HG03571 (cell line): ENCODE results near the gene SLC25A38.

ENCODE experiments used
- ATAC-seq: cut with Tn5 transposase; IDR thresholded peaks from one replicate; pipeline ENCODE4 v1.9.1; 2021; ENCODE audit not compliant: unreplicated experiment

Gene SLC25A38

DNA sequence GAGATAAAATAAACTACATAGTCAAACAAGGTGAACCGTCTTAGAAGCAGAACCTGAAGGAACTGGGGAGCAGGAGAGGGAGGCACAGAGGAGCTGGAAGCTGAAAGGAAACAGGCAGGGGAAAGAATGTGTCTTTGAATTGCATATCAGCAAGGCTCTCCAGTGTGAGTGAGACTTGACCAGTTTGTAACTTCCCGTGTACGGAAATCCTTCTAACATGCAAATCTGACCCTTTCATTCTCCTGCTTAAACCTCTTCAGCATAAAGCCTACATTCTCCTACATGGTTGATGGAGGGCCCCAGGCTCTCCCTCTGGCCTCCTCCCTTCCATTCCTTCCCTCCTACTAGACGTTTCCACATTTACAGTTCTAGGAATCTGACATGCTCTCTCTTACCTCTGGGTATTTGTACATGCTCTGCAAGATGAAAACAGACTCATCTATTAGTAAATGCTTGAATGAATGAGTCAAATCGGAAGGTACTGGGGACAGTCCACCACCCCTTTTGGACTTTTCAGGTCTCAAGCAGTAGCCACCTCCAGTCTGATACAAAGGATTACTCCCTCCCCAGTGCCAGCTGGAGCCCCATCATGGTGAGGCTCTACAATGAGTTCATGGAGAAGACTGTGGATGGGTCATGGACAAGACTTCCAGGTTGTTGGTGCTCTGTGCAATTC is 6.1 kb upstream of the SLC25A38 start:
- no peak for ATAC-seq

DNA sequence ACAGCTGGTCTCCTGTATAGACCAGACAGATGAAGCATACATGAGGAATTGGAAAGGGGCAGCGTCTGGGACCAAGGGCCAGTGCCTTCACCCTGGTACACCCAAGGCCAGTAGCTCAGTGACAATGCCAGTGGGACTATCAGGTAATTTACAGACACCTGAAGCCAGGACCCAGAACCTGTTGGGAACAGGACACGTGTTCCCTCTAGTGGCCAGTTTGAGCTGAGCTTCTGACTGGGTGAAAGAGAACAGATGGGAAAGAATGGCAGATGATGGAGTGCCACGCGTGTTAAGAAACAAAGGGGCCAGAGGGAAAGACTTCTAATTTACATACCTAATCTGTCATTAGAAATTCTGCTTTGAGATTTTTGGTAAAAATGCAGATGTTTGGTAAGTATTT is 5.1 kb upstream of the SLC25A38 start:
- peak; percentile 64 for ATAC-seq

DNA sequence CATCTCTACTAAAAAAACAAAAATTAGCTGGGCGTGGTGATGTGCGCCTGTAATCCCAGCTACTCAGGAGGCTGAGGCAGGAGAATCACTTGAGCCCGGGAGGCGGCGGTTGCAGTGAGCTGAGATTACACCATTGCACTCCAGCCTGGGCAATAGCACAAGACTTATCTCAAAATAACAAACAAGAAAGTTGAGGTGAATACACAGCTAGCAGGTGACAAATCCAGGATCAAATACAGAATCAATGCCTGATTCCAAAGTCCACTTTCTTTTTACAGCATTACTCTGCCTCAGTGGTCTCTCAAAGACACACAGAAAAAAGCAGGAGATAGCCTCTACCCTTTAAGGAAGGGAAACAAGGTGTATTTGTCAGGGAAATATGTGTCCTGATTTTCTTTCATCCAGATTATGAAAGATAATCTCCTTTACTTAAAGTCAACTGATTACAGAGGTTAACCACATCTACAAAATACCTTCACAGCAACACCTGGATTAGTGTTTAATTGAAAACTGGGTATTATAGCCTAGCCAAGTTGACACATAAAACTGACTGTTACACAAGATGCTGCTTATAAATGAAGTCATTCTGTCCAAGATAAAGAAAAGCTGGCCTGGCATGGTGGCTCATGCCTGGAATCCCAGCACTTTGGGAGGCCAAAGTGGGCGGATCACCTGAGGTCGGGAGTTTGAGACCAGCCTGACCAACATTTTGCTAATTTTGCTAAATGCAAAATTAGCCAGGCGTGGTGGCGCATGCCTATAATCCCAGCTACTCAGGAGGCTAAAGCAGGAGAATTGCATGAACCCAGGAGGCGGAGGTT is 4.0 kb upstream of the SLC25A38 start:
- ATAC-seq, result no peak

DNA sequence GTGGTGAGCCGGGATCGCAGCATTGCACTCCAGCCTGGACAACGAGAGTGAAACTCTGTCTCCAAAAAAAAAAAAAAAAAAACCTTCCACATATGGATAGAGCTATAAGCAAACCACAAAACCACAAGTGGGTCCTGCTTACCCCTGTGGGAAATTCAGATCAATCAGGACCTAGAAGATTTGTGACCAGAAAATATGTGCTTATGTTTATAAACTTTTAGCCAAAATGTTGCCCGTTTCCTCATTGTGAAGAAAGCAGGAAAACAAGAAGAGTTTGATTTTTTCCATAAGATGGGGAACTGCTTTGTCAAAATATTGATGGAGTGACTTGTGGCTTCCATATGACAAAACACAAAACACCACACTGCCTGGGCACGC is 3.4 kb upstream of the SLC25A38 start:
- ATAC-seq, result no peak

DNA sequence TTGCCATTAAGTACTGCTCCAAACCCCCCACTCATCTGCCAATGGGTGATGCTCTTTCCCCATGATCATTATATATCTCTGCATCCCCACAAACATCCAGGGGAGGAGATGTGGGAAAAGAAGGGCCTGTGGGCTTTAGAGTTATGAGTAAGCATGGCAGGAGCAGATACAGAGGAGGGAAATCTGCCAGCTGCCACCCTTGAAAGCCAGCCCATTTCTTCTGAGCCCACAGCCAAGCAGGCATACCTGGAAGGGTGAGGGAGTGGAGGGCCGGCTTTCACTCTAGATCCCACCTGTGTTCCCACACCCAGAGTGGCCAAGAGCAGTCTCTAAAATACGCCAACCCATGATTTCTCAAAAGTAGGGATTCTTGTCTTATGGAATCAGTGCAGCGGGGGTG is 1.7 kb upstream of the SLC25A38 start:
- ATAC-seq, result no peak

DNA sequence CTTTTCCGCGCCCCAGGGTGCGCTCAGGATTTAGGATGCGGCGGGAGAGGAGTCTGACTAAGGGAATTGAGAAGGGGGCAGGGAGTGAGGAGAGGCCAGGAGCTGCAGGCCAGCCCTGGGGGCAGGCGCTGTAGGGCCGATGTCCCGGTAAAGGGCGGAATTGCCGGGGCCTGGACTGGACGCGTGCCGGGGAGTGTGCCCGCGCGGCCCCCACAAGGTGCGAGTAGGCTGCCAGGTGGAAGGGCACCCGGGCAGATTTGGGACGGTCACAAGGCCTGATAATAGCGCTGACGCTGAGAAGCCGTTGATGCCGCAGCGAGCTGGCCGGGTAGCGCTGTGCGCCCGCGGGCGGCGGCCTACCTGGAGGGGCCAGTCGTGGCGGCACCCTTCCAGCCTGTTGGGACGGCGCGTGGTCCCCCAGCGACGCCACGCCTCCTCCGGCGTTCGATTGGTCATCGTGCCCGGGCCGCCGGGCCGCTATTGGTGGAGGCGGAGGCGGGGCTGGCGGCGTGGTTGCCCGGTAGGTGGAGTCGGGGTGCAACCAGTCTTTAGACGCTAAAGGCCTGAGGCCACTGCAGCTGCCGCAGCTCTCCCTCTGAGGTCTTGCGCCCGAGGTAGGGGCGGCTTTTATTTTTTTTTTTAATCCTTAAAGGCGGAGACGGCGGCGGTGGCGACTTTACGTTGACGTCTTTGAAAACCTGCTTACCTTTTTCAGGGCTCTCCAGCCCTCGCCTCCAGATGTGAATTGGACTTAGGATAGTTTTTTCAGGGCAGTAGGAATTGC is 903 bp downstream of the SLC25A38 start:
- ATAC-seq, result peak; percentile 68

DNA sequence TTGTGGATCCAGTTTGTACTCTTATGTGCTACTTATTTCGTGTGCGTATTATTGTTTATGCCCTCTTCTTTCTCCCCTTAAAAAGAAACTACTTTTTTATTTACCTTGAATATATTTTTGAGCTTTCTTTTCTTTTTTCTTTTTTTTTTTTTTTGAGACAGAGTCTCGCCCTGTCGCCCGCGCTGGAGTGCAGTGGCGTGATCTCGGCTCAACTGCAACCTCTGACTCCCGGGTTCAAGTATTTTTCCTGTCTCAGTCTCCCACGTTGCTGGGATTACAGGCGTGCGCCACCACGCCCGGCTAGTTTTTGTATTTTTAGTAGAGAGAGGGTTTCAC is 1.5 kb downstream of the SLC25A38 start:
- ATAC-seq, result no peak

DNA sequence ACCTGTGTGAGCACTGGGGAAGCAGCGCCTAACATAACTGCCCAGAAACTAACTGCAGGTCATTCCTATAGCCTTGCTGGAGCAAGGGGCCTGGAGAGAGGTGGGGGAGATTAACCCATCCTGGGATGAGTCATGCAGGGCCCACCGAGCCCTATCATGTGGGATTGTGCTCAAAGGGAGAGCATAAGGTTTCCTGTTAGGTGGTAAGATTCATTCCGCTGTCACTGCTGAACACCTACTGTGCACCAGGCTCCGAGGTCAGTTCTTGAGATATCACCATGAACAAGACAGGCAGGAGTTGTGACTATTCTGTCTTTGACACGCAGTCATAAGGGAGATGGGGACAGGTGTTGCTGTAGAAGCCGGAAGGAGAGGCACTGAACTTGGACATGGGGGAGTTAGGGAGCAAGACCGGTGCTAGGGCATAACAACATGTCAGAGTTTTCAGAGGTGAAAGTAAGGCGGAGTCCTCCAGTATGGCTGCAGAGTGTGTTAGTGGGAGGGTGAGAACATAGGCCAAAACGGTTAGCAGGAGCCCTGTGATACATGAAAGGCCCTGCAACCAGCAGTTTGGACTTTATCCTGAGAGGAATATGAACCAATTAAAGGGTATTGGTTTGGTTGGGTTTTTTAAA is 2.4 kb downstream of the SLC25A38 start:
- ATAC-seq, result no peak

DNA sequence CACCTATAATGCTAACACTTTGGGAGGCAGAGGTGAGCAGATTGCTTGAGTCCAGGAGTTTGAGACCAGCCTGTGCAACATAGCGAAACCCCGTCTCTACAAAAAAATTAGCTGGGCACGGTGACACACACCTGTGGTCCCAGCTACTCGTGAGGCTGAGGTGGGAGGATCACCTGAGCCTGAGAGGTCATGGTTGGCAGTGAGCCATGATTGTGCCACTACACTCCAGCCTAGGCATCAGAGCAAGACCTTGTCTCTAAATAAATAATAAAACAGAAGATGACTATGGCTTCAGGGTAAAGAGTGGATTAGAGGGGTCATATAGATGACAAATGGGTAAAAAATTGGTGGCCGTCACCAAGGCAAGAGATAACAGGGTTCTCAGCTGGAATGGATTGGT is 3.1 kb downstream of the SLC25A38 start:
- no peak for ATAC-seq

DNA sequence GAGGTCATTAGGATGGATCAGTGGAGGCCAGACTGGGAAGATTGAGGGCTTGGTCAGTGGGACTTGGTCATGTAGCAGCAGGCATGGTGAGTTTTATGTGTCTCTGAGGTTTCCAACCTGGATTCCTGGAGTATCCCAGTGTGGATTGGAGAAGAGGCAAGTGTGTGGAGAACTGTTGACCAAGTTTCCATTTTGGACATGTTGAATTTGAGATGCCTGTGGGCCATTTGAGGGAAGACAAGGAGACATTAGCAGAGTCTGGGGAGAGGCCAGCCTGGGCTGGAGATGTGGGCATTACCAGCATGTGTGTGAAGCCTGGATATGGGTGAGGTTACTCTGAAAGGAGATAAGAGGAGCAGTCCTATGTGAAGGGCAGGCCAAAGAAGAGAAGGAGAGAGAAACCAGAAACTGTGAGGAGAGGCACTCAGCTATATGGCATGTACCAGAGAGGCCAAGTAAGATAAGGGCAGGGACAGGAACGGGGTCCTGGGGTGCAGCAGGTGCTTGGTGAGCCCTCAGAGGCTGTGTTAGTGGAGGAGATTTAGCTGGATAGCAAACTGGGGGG is 4.3 kb downstream of the SLC25A38 start:
- ATAC-seq, result no peak

DNA sequence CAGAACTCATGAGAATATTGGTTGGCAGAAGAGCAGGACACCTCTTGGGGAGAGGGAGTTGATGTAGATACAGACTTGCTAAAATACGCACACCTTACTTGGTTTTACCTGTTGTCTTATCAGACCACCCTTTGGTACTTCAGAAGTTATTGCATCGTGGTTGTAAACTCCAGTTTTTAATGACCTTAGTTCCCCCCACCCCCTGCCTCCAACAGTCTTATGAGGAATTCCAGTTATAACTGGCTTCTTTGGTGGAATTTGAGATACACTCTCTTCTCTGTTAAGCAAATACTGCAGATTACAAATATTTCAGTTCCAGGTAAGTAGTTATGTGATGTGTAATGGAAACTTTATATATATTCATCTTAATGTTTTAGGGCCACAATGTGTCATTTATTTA is 5.0 kb downstream of the SLC25A38 start:
- ATAC-seq, result no peak

DNA sequence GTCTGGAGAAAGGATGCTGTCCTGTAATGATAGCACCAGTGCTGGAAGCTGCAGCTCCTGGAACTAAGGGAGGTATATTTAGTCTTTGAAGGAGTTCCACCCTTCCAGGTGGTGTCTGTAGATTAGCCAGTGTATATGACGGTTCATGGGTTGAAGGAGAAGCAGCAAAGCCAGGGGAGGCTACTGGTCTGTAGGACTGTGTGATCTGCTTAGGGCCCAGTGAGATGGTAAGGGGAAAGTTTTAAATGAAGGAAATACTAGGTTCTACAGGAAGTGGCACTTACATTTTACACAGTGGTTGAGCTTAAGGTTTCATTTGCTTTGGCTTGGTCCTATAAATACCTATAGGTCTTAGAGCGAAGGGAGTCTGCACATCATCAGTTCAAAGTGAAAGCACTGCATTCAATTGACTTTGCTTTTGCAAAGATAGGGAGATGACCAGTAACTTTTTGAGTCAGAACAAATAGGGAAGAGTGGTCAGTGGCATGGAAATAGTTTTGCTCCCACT is 5.6 kb downstream of the SLC25A38 start:
- peak; percentile 74 for ATAC-seq

DNA sequence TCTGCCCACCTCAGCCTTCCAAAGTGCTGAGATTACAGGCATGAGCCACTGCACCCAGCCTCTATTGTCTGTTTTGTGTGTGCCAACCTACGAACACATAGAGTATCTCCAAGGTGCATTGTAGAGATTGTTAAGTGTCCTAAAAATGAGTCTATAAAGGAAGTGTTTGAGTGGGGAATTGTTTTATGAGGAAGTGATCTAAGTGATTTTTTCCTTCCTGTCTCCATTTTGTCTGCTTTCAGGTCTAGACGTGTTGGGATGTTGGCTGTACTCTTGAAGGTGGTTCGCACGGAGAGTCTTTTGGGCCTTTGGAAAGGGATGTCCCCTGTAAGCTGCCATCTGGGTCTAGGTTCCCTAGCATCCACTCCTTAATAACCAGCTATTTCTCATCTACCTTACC is 7.0 kb downstream of the SLC25A38 start:
- ATAC-seq, result no peak

DNA sequence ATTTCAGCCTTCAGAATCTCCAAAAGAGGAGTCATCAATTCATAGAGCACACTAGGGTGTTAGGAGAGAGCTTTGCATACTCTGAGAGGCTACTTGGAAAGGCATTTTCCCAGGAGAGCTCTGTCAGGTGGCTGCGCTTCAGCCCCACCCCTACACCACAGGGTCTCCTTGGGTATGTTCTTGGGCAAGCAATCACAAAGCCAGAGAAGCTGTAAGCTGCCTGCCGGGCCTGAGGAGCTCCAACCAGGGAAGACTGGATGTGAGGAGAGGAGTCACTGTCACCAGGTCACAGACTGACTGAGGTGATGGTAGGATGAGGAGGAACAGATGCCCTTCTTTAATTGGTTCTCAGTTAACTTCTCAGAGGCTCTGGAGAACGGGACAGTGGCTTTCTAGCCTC is 13.5 kb downstream of the SLC25A38 start:
- no peak for ATAC-seq

DNA sequence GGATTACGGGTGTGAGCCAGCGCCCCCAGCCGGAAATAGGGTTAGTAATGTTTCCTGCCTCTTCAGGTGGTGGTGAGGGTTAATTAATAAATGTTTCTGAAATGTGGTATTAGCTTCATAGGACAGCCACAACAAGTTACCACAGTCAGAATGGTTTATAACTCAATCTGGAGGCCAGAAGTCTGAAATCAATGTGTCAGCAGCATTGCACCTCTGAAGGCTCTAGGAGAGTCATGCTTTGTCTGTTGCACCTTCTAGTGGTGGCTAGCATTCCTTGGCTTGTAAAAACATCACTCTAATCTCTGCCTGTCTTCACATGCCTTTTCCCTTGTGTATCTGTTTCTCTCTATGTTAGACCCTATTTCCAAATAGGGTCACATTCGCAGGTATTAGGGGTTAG is 15.5 kb downstream of the SLC25A38 start:
- no peak for ATAC-seq

DNA sequence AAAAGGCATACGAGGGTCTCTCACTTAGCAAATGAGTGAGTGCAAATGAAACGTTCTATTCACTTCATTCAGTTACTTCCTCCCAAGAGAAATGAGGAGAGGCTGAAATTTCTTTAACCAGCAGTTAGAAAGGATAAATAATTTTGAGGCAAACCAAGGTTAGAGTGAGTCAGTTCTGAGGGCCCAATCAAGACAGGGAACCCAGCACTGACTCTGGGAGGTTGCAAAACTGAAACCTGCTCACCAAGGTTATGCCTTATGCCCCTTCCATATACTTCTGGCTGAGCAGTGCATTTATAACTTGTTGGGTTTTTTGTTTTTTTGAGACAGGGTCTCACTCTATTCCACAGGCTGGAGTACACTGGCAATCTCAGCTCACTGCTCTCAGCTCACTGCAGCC is 18.8 kb downstream of the SLC25A38 start:
- ATAC-seq, result no peak

DNA sequence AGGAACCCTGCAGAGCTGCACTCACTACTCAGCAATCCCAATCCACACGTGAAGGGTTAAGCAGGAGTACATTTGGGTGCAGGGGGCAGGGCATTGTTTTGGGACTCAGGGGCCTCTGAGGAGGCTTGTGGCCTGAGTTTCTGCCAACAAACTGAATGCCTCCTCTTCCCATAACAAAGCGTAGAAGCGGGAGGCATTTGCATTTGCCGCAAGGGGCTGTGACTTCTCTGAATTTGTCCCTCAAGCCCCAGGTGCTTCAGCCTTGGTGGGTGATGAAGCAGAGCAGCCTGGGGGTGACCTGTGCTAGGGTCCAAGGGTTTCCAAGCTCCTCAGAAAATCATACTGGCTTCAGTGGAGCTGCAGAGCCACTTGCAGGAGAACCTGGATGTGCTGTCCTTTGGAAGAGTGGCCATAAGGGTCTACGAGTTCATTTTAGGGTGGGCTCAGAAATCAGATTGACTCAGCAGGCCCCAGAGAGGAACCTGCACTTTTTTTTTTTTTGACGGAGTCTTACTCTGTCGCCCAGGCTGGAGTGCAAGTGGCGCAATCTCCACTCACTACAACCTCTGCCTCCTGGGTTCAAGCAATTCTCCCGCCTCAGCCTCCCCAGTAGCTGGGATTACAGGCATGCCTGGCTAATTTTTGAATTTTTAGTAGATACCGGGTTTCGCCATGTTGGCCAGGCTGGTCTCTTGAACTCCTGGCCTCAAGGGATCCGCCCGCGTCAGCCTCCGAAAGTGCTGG is 21.9 kb downstream of the SLC25A38 start:
- ATAC-seq, result no peak

DNA sequence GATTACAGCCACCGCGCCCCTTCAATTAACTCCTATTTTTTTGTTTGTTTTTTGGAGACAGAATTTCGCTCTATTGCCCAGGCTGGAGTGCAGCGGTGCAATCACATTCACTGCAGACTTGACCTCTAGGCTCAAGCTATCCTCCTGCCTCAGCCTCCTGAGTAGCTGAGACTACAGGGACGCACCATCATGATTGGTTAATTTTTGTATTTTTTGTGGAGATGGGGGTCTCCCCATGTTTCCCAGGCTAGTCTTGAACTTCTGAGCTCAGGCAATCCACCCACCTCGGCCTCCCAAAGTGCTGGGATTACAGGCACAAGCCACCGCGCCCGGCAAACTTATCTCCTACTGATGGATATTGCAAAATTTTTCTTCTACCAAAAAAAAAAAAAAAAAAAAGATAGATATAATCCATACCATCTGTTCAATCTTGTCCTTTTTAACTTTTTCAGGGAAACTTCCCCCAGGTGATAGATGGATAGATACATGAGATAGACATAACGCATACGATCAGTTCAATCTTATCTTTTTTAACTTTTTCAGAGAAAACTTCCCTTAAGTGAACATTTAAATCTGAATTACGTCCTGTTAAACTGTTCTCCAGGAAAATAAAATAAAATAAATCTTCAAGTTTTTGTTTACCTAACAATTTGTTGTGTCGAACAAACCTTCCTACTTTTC is 22.7 kb downstream of the SLC25A38 start:
- no peak for ATAC-seq

DNA sequence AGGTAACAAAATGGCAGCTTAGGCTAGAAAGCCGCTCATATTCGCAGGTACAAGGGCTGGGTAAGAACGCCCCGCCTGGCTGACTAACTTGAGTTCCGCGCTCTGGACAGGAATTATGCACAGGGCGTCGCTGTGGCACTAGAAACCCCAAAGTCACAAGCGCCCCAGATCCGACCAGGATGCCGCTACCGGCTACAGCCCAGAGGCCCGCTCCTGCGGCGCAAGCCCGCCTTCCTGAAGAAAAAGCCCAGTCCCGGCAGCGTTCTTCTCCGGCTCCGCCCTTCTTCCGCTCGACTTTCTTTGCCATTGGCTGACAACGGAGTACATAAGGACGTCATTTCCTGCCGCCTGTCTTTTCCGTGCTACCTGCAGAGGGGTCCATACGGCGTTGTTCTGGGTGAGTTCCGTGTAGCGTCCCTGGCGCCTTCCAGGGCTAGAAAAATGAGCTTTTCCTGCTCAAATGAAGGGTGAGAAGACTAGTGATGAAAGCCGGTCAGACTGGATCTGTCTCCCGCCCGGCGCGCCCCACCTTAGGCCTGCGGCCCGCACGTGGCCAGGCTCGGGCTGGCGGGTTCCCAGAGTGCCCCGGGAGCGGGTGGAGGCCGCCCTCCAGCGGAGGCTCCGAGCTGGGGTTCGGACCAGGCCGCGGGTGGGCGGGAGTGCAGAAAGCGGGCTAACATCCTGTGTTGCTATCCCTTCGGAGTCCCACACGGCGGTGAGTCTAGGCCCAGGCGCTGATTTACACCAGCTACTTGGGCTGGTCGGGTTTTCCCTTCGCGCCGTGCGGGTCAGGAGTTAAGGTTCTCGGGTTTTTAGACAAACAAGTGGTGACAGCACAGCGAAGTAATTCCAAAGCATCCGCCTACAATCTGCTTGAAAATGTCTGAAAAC is 23.4 kb downstream of the SLC25A38 start, which contains the start of gene RPSA:
Gene RPSA (plus strand): TSS at position 353 of the 891 bp plus-strand sequence. CDS start 934 bp downstream, outside the sequence.
- ATAC-seq, result peak; percentile 95
